Endothelial cell of hepatic sinusoid (primary cell): Measurements from ENCODE around the gene CYP27C1.
"Not testable (repeated sequence)": the region's sequence is repeated elsewhere in the genome, so short reads cannot be mapped to it uniquely, and the experiment has no call there.

Experiments used
- in situ Hi-C: cut with HindIII; loops from 2 replicates; pipeline ENCODE4 v1.10.0; 2017; ENCODE audit warnings: low sequenced_read_pairs

Gene CYP27C1

GRCh38 chr2:127225186-127225960 is 5.3 kb upstream of the CYP27C1 start:
- in situ Hi-C loops: loop anchor here (5.0 kb wide), 1 partner anchor 33 kb away; no protein-coding TSS in a partner anchor

- in situ Hi-C loops: not testable (repeated sequence)
Measured at GRCh38 chr2:127224135-127224534, 4.0 kb upstream of the CYP27C1 start.

- in situ Hi-C loops: no loop called here
Measured at GRCh38 chr2:127220768-127221527, 849 bp upstream of the CYP27C1 start.

- in situ Hi-C loops: no loop called here
Measured at GRCh38 chr2:127219171-127220070, 678 bp downstream of the CYP27C1 start.

- in situ Hi-C loops: no loop called here
Measured at GRCh38 chr2:127218812-127219170, 1.3 kb downstream of the CYP27C1 start.

GRCh38 chr2:127217470-127218325 is 2.4 kb downstream of the CYP27C1 start:
- in situ Hi-C loops: no loop called here

- in situ Hi-C loops: no loop called here
Measured at GRCh38 chr2:127216593-127216992, 3.5 kb downstream of the CYP27C1 start.

GRCh38 chr2:127216095-127216494 is 4.0 kb downstream of the CYP27C1 start:
- in situ Hi-C loops: no loop called here

GRCh38 chr2:127214201-127214600 is 5.9 kb downstream of the CYP27C1 start:
- in situ Hi-C loops: not testable (repeated sequence)

- in situ Hi-C loops: no loop called here
Measured at GRCh38 chr2:127208313-127208712, 11.8 kb downstream of the CYP27C1 start.

GRCh38 chr2:127205218-127206125 is 14.6 kb downstream of the CYP27C1 start:
- in situ Hi-C loops: no loop called here

- in situ Hi-C loops: no loop called here
Measured at GRCh38 chr2:127201452-127201851, 18.6 kb downstream of the CYP27C1 start.

GRCh38 chr2:127200962-127201361 is 19.1 kb downstream of the CYP27C1 start:
- in situ Hi-C loops: no loop called here

- in situ Hi-C loops: loop anchor here (25.0 kb wide), 1 partner anchor 263 kb away; no protein-coding TSS in a partner anchor
Measured at GRCh38 chr2:127199223-127199622, 20.9 kb downstream of the CYP27C1 start.

- in situ Hi-C loops: loop anchor here (25.0 kb wide), 1 partner anchor 265 kb away; no protein-coding TSS in a partner anchor
Measured at GRCh38 chr2:127197475-127198385, 22.4 kb downstream of the CYP27C1 start.

- in situ Hi-C loops: loop anchor here (25.0 kb wide), 1 partner anchor 265 kb away; no protein-coding TSS in a partner anchor
Measured at GRCh38 chr2:127196998-127197397, 23.1 kb downstream of the CYP27C1 start.

GRCh38 chr2:127196549-127196948 is 23.6 kb downstream of the CYP27C1 start:
- in situ Hi-C loops: loop anchor here (25.0 kb wide), 1 partner anchor 266 kb away; no protein-coding TSS in a partner anchor
